Cardiac septum (tissue), 1 donor: ENCODE data around the gene ACTR6. TPM values are rescaled to one million over a fixed set of nuclear protein-coding genes. Genes with fewer than 3 reads are reported as not detected.

Source experiments
- DNase-seq: peaks from one replicate; pipeline ENCODE4 v3.0.0-alpha.2; 2020; ENCODE audit warnings: low spot score
- intact Hi-C: fragments of 100-400 bp; cut with DNase I; formaldehyde crosslinking; loops from one replicate; pipeline ENCODE4 v1.14.0; 2022
- long read RNA-seq: library from polyadenylated mRNA; unstranded; transcript quantifications from one replicate; pipeline ENCODE4 v2.0.0, GENCODE V29; 2021
- total RNA-seq: library from RNA; stranded (reverse); fragmentation: NEBNext Ultra II Directional; extraction: Animal tissue kit (Norgen Biotek cat#: 25700); gene quantifications from one replicate; pipeline ENCODE4 v1.2.1, GENCODE V29; 2021
- donor health status: DM: no; HTN: no; CAD: no.

ACTR6 gene
- total RNA-seq: 18.6 TPM
- long read RNA-seq, transcript ACTR6-201 (11 exons, 2,464 nt): major isoform, 13 of 17 reads
- long read RNA-seq, partial matches to known transcripts: 1 of 17 reads
- long read RNA-seq, other reads (novel, unspliced or antisense): 1 of 17 reads

DNA sequence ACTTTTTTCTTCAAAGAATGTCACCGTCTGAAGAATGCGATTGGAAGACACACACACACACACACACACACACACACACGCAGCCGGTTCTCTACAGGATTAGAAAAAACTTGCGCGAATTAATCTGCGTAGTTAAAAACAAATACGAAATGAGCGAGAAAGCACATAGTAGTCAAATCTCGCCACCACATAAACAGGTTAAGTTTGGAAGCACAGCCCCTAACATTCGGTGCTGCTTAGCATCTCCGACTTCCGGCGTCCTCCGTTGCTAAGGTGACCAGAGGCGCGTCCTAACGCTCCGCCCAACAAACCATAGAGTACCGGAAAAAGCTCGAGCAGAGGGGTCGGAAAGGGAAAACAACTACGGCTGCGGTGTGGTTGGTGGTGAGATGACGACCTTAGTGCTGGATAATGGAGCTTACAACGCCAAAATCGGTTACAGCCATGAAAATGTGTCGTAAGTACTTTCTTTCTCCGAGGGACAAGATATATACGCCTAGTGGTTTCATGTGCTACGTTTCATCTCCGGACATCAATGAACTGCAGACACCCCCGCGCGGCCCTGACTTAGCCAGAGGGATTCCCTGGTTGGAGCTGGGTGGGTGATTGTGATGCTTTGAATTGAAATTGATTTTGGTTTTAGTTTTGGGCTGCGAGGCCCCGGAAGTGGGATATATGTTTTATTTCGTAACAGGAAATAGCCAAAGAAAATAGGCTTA lies at the start of gene ACTR6:
Gene ACTR6 (plus strand): TSS at position 353 of the 719 bp plus-strand sequence. CDS start 37 bp downstream, at position 390.
- DNase-seq: peak; percentile 98
- intact Hi-C loops: loop anchor here (5.0 kb wide), 2 partner anchors 38 to 58 kb away; partner anchors contain the start of gene BLTP3B

DNA sequence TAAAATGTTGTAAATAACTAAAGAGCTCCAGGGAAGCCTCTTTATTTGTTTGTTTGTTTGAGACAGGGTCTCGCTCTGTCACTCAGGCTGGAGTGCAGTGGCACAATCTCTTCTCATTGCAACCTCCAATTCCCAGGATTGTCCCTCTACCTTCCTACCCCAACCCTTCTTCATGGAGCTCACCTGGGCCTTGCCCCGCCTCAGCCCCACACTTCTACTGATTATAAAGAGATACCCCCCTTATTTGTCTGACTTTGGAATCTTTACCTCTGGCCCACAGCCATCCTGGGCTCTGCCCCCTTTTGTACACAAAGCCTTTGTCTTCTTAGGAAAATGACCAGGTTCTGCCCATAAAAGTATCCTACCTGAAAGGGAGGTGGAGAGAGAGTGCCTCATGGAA lies 48.8 kb upstream of the ACTR6 start:
- intact Hi-C loops: no loop called here
- DNase-seq: no peak

DNA sequence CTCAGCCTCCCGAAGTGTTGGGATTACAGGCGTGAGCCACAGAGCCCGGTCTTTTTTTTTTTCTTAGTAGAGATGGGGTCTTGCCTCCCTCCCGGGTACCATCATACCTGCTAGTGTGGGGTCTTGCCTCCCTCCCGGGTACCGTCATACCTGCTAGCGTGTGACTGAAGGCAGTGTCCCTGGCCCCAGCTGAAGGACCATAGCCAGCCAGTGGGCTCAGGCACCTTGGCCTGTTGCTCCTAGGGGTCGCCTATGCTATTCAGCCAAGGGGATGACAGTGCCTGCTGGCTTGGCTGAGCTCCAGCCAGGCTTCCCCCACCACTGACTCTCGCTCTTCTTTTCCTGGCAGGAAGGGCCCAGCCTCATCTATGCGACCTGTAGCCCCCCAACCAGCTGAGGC lies 47.5 kb upstream of the ACTR6 start:
- no peak for DNase-seq
- intact Hi-C loops: no loop called here

DNA sequence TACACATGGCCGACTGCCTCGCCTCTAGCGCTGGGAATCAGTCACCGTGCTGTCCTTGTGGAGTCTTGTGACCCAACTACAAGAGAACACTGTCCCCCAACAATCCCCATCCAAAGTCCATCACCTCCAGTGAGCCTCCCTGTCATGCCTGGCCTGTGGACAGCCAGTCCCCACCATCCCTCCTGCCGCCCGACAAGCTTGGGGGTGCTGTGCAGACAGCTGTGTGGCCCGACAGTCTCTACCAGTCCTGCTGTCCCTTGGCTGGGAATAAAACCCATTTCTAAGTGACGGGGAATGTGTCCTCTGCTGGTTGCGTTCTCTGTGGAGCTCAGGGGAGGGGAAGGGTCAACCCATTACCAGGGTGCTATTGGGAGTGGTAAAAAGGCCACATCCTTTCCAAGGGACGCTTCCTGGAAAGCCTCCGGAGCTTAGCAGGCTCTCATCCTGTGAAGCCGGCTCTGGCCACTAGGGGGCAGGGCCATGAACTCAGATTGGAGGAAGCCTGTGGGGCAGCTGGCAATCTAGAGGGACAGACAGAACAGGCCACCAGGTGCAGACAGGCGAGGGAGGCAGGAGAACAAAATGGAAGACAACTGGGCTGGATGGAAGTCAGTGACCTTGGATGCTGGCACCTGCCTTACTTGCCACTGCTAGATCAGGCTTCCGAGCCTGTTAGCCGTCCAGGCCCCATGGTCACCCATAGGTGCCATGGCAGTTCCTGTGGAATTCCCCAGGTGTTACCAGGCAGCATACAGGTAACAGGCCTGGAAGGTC lies 46.0 kb upstream of the ACTR6 start:
- peak; percentile 90 for DNase-seq
- intact Hi-C loops: no loop called here

DNA sequence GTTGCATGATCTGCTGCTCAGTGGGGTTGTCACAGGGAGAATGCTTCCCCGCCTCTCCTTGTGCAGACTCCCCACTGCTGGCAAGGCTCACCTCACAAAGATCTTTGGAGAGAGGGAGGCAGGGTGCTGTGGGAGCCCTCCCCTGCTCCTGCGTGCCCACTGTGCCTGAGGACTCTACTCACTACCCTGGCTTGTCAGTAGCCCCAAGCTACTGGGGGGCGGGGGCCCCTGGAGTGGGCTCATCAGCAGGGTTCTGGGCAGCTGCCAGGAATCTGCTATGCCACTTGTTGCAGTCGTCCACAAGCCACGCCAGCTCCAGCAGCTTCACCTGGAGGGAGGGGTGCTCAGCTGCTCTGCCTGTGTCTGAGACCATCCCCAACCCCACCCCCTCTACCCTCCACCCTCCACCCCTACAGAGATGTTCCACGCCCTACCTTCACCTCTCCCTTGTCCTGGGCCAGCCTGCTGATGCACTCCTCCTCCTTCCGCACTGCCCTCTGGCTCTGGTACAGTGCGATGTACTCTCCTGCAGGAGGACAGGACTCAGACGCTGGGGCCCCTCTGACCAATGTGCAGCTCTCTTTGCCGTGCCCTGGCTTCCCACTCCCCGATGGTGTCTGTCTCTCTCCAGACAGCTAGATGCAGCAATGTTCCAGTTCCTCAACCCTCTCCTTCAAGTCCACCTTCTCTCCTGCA lies 43.7 kb upstream of the ACTR6 start:
- DNase-seq: no peak
- intact Hi-C loops: no loop called here

DNA sequence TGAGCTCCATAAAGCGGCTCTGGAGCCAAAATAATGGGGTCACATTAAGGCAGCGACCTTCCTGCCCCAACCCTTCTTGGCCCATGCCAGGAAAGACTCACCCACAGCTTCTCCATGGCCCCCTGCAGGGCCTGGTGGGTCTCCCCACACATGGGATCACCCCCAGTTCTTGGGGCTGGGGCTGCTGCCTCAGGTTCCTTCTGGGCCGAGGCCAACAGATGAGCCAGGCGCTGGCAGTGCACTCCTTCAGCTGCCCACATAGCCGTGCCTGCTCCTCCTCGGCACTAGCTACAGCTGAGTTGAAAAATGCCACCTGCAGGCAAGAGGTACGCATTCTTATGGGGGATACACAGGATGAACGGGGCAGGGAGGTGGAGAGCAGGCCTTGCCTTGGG lies 43.2 kb upstream of the ACTR6 start:
- intact Hi-C loops: no loop called here
- no peak for DNase-seq

DNA sequence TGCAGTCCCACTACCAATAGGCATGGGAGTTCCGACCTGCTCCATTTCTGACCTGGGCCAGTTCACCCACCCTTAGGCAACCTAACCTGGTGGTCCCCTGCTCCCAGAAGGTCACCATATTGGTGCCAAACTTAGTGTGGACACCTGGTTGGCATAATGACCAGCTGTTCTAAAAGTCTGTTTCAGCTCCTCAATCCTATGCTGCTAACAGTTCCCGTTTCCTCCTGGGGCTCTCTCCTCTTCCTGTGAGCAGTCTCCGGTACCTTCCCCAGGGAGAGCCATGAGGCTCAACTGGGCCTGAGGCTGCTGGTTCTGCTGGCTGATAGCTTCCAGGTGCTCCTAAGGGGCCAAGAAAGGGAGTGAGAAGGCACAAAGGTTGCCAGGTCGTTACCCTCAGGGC lies 42.1 kb upstream of the ACTR6 start:
- intact Hi-C loops: no loop called here
- no peak for DNase-seq

DNA sequence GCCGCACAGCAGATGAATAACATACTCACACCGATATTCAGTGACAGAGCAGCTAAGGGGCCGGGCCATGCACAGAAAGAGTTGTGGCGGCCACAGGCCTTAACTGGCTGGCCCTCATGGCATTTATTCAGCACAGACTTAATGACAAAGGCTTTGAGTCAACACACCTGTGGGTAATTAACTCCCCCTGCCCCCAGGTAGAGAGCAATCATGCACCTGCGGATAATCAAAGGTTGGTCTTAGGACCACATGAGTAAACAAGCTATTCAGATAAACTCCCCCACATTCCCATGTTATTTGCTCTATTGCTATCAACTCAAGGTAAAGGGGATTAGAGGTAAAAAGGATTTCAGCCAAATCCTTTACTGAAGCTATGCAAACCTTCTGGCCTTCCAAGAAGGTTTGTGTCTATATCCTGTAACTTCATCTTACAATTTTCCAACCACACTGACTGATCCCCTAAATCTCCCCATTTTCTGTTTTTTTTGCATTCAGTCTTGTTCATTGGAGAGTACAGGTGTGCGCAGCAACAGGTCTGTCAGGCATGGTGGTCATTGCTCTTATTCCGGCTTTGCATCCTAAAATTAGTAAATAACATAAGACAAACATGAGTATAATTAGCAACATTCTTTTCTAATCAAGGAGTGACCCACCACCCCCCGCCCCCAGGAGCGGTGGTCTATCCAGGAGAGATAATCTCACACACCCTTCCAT lies 41.1 kb upstream of the ACTR6 start:
- intact Hi-C loops: loop anchor here (5.0 kb wide), 1 partner anchor 43 kb away; the partner anchor contains the start of gene ACTR6

DNA sequence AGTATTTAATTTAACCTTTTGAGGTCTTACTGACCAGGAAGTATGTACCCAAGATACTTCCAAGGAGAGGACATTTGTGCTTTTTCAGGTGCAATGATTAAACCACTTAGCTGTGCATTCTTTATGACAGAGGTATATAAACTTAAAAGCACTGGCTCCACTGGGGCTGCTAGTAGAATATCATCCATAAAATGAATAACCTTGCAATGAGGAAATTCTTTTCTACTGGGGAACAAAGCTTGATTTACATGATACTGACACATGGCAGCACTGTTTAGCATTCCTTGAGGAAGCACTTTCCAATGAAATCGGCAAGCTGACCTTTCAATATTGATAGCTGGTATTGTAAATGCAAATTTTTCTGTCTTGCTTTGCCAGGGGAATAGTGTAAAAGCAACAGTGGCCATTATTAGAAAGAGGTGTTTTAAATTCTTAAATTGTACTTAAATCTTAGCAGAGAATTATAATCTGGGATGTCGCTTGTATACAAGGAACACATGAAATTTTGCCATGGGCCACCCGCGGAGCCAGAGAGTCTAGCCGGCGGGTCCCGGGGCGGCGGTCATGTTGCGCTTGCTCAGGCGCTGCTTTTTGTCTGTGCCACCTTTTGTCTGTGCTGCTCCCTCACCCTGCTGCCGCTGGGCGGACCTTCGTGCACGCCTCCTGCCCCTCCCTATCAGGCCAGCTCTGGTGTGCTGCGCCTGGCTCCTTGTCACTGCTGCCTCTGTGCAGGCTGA lies 37.0 kb upstream of the ACTR6 start:
- intact Hi-C loops: loop anchor here (5.0 kb wide), 1 partner anchor 39 kb away; the partner anchor contains the start of gene ACTR6

More for the DNA sequence above, 41.1 kb upstream of the ACTR6 start:
- no peak for DNase-seq

DNA sequence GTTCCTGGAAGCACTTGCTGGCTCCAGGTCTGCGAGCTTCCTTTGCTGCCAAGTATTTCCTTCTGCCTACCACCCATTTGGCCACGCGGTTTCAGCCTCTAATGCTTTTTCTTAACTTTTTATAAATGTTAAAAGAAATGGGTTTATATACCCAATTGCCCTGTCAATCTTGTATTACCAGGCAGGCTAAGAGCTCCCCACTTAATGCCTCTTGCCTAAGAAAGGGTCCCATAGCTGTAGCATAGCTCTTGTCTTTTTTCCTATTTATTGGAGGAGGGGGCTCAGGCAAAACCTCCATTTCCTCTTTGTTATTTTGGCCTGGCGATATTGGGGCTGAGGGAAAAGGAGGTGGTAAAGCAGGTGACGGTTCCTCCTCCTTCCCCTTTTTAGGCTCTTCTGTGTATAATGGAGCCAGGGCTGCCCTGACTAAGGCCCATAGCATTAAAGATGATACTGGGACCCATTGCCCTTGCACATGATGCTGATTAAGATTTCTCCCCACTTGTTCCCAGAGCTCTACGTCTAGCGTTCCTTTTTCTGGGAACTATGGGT lies 36.4 kb upstream of the ACTR6 start:
- intact Hi-C loops: loop anchor here (5.0 kb wide), 1 partner anchor 38 kb away; the partner anchor contains the start of gene ACTR6
- no peak for DNase-seq

More for the DNA sequence above, 37.0 kb upstream of the ACTR6 start:
- DNase-seq: peak; percentile 92

DNA sequence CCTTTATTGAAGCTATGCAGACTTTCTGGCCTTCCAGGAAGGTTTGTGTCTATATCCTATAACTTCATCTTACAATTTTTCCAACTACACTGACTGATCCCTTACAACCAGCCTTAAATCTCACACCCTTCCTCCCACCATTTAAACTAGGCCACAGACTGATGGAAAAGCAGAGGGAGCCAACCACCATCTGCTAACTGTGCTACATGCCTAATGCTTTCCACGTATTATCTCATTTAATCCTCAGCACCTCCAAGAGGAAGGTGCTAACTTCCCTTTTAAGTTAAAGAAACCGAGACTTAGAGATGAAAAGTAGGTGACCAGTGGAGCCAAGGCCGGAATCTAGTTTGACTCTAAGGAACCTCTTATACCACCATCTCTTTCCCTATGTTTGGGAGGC lies 35.3 kb upstream of the ACTR6 start:
- DNase-seq: no peak
- intact Hi-C loops: no loop called here

DNA sequence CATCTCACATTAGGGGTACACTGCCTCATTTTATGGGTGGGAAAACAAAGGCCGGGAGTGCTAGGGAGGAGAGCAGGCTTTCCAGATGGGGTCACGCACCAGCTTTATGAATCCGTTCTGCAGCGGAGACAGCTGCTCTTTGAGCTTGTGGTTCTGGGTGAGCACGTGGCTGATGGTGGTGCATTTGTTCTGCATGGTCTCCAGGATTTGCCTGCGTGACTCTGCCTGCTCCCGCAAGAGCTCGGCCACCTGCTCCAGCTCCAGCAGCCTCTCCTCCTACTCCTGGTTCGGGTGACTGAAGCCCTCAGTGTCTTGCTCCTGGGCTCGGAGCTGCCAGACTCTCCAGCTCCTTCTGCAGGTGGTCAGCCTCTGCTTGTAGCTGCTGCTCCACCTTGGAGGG lies 34.4 kb upstream of the ACTR6 start:
- intact Hi-C loops: no loop called here
- no peak for DNase-seq

DNA sequence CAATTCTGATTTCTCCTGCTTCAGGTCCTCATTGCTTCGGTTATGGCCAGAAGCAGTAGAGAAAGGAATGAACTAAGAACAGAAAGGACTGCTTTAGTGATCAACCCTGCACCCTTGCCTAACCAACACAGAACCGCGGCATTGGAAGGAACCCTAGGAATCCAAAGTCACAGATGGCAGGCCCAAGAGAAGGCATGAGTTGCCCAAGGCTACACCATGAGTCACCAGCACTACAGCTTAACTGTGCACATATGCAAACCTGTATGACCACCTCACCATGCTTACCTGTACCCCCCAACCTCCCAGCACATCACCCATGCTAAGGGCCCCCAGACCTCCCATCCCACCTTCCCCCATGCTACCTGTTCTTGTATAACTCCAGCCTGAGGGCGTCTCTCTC lies 32.1 kb upstream of the ACTR6 start:
- intact Hi-C loops: no loop called here
- DNase-seq: no peak

DNA sequence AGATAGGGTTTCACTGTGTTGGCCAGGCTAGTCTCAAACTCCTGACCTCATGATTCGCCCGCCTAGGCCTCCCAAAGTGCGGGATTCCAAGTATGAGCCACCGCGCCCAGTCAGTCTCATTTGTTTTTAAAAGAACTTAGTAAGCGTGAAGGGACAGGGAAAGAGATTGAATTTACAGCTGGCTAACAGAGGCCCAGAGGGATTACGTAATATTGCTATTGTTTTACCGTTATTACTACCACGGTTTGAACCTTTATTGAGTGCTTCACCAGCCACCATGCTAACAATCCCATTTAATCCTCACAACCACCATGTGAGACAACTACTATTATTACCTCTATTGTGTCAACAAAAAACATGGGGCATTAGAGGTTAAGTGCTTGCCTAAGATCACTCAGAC lies 31.3 kb upstream of the ACTR6 start:
- no peak for DNase-seq
- intact Hi-C loops: no loop called here

DNA sequence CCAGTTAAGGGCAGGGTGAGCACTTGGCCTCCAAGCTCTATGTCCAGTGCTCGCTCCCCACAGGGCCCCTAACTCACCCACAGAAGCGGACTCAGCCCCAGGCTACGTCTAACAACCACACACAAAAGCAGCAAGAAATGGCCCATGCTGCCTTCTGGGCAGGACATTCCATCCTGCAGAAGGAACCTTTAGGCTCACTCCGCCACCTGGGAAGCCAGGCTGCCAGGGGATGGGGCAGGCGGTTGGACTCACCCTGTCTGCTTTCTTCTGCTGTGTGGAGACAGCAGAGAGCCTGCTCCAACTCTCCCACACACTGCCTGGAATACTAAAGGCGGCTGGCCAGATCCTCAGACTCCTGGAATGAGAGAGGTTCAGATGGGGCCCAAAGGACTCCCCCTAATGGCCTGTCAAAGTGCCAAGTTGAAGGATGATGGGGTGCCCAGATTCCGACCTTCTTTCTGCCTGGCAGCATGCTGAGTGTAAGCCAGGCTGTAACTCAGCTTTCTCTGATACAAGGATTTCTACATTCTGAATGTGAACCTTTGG lies 30.2 kb upstream of the ACTR6 start:
- intact Hi-C loops: no loop called here

DNA sequence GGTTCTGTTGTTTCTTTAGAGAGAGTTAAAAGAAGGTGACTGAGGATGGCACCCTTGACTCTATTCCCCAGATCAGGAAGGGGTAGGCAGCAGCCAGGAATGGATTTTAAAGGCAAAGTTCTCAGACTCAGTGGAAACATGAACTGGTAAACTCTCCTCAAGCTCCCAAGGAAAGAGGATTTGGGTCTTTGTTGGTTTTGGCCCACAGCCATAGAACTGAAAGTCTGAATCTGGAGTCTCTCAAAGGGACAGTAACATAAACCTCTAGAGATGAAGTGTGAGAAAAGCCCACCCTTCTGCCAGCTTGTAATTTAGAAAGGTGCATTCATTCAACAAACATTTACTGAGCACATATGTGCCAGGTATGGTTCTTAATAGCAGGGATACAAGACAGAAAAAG lies 29.4 kb upstream of the ACTR6 start:
- intact Hi-C loops: no loop called here
- DNase-seq: no peak

More for the DNA sequence above, 30.2 kb upstream of the ACTR6 start:
- no peak for DNase-seq

DNA sequence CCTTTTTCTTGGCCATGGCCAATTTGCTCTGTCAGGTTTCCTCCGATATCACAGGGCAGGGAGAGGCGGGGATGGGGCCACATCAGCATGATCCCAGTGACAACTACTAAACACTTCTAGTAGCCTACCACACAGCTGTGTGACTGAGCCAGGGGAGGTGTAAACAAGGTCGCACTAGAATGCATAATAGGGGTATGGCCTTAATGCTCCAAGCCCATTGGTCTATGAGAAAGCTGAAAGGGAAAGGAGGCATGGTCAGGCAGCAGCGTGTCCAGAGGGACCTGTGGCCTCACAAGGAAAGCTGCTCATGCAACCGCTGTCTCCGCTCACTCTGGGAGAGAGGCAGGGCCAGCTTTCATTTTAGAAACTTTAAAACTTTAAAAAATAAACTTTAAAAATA lies 27.5 kb upstream of the ACTR6 start:
- DNase-seq: no peak
- intact Hi-C loops: no loop called here

DNA sequence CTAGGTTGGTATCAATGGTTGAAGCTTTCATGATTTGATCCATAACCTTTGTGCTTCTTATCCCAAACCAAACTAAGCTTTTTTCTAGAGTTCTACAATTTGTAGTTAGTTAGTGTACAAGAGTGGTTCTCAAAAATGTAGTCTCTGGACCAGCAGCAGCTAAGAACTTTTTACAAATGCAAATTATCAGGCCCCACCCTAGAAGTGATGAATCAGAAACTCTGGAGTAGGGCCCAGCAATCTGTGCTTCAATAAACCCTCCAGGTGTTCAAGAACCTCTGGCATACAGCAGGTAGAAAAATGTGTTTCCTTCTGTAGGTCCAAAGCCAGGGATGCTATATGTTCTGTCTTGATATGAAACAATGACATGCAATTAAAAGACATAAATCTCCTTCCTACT lies 26.1 kb upstream of the ACTR6 start:
- intact Hi-C loops: no loop called here
- no peak for DNase-seq
